A673 (cell line): ENCODE data around the gene MAGI1.

Source experiments
- CTCF ChIP-seq: fragments of 300-800, 200-600 bp; sonication (generic); conservative IDR thresholded peaks from 2 replicates; pipeline ENCODE4 v1.5.1; 2017; ENCODE audit warnings: low read depth, mild to moderate bottlenecking, antibody characterized with exemption, low read length, moderate library complexity, mixed read lengths
- EZH2 ChIP-seq: fragments of 200-600 bp; sonication (generic); IDR thresholded peaks from 2 replicates; pipeline ENCODE4 v1.6.1; 2017; ENCODE audit warnings: borderline replicate concordance, low read depth, mild to moderate bottlenecking, mixed read lengths, antibody characterized with exemption, low read length; ENCODE audit not compliant: poor library complexity, severe bottlenecking

GRCh38 chr3:65444447-65444815 lies 594.3 kb downstream of the MAGI1 start:
- TF ChIP-seq CTCF (no peak), EZH2 (no peak)
